CD1c-positive myeloid dendritic cell (primary cell): Measurements from ENCODE around the gene DOC2B.
A peak's percentile ranks its signal among the peaks of the same experiment; 100 is the strongest.
"Not testable (repeated sequence)": the region's sequence is repeated elsewhere in the genome, so short reads cannot be mapped to it uniquely, and the experiment has no call there.

ENCODE experiments used
- DNase-seq: peaks from one replicate; pipeline ENCODE4 v3.0.0-alpha.2; 2016; ENCODE audit errors: extremely low spot score

DOC2B gene

GRCh38 chr17:192666-193425 lies 11.4 kb upstream of the DOC2B start:
- no peak for DNase-seq

GRCh38 chr17:189444-189843 lies 8.0 kb upstream of the DOC2B start:
- no peak for DNase-seq

- no peak for DNase-seq
These were observed 5.7 kb upstream of the DOC2B start for GRCh38 chr17:187130-187529.

- DNase-seq = peak; percentile 34
These were observed 4.1 kb upstream of the DOC2B start for GRCh38 chr17:185445-186138.

GRCh38 chr17:183021-183420 lies 1.6 kb upstream of the DOC2B start:
- DNase-seq = no peak

- no peak for DNase-seq
These were observed 751 bp upstream of the DOC2B start for GRCh38 chr17:182050-182751.

GRCh38 chr17:180381-181244 lies 837 bp downstream of the DOC2B start:
- no peak for DNase-seq

- no peak for DNase-seq
These were observed 1.6 kb downstream of the DOC2B start for GRCh38 chr17:179781-180380.

GRCh38 chr17:179066-179432 lies 2.4 kb downstream of the DOC2B start:
- no peak for DNase-seq

GRCh38 chr17:178292-179065 lies 3.0 kb downstream of the DOC2B start:
- DNase-seq = no peak

GRCh38 chr17:177762-178161 lies 3.7 kb downstream of the DOC2B start:
- DNase-seq = no peak

- DNase-seq = no peak
These were observed 4.3 kb downstream of the DOC2B start for GRCh38 chr17:177155-177554.

- DNase-seq = no peak
These were observed 8.1 kb downstream of the DOC2B start for GRCh38 chr17:173166-173911.

- DNase-seq = no peak
These were observed 9.0 kb downstream of the DOC2B start for GRCh38 chr17:172401-172800.

GRCh38 chr17:171871-172270 lies 9.6 kb downstream of the DOC2B start:
- DNase-seq = no peak

GRCh38 chr17:170130-170670 lies 11.2 kb downstream of the DOC2B start:
- DNase-seq = no peak

- DNase-seq = not testable (repeated sequence)
These were observed 12.8 kb downstream of the DOC2B start for GRCh38 chr17:168614-169013.

GRCh38 chr17:165939-166338 lies 15.5 kb downstream of the DOC2B start:
- DNase-seq = no peak
